Lung (tissue), 12 donors: ENCODE data around the gene GREM2. TPM values are rescaled to one million over a fixed set of nuclear protein-coding genes. Genes with fewer than 3 reads are reported as not detected.
A peak's percentile ranks its signal among the peaks of the same experiment; 100 is the strongest.

ENCODE experiments used
- ATAC-seq: fragments of 200-7000 bp; cut with Tn5 transposase; one replicate; pipeline ENCODE4 v1.9.1; 2020; ENCODE audit warnings: moderate number of reproducible peaks; ENCODE audit not compliant: insufficient read depth, low FRiP score
- DNase-seq, 3 donors: peaks; one replicate each; pipeline ENCODE4 v3.0.0-alpha.2; 2013 to 2017
- H3K27ac ChIP-seq, 2 donors: one replicate each; pipeline ENCODE4 v1.5.1; 2013; ENCODE audit warnings: mild to moderate bottlenecking in 2 of 2, moderate library complexity in 2 of 2, control low read depth in 1 of 2, inconsistent platforms in 1 of 2, low read depth in 1 of 2, low read length in 1 of 2
- H3K27me3 ChIP-seq, 3 donors: one replicate each; pipeline ENCODE4 v1.5.1; 2013; ENCODE audit warnings: low read length in 2 of 3; ENCODE audit not compliant: control insufficient read depth in 3 of 3, insufficient read depth in 3 of 3
- H3K36me3 ChIP-seq, 4 donors: one replicate each; pipeline ENCODE4 v1.5.1; 2013; ENCODE audit warnings: low read length in 4 of 4, mild to moderate bottlenecking in 1 of 4, moderate library complexity in 1 of 4; ENCODE audit not compliant: control insufficient read depth in 4 of 4, insufficient read depth in 4 of 4
- H3K4me1 ChIP-seq, 5 donors: one replicate each; pipeline ENCODE4 v1.5.1; 2013; ENCODE audit warnings: low read length in 5 of 5, mild to moderate bottlenecking in 2 of 5, moderate library complexity in 1 of 5; ENCODE audit not compliant: control insufficient read depth in 5 of 5, insufficient read depth in 5 of 5
- H3K4me3 ChIP-seq: one replicate; pipeline ENCODE4 v1.5.1; 2013; ENCODE audit warnings: mild to moderate bottlenecking, control low read depth, moderate library complexity
- H3K9ac ChIP-seq, 2 donors: one replicate each; pipeline ENCODE4 v1.5.1; 2013; ENCODE audit warnings: low read length in 2 of 2, control low read depth in 1 of 2; ENCODE audit not compliant: insufficient read depth in 1 of 2
- H3K9me3 ChIP-seq, 4 donors: one replicate each; pipeline ENCODE4 v1.5.1; 2013; ENCODE audit warnings: low read length in 3 of 4, mild to moderate bottlenecking in 1 of 4, moderate library complexity in 1 of 4; ENCODE audit not compliant: control insufficient read depth in 4 of 4, insufficient read depth in 3 of 4
- CTCF ChIP-seq: IDR thresholded peaks from 2 replicates; pipeline ENCODE4 v1.5.1; 2012; ENCODE audit warnings: mild to moderate bottlenecking; ENCODE audit errors: control extremely low read depth, extremely low read depth
- WGBS, 2 donors: extraction: QIAGEN DNeasy Blood & Tissue Kit; methylation state at CpG; one replicate each; pipeline ENCODE4 v1.1.7; 2013; 5-methylcytosine and 5-hydroxymethylcytosine counted together
- polyA plus RNA-seq, 2 donors: library from polyadenylated mRNA; stranded (reverse); fragments of 200-250 nt; gene quantifications; one replicate each; pipeline ENCODE4 v1.2.1, GENCODE V29; 2013
- total RNA-seq, 2 donors: library from RNA; depleted of rRNA in 1 of 2; stranded (reverse); fragments of >200 nt in 1 of 2; gene quantifications; one replicate each; pipeline ENCODE4 v1.2.1, GENCODE V29; 2014 to 2021
- donor health status: control.
- donor health status: control.
- donor health status: Bipolar disorder and iron deficiency.
- donor health status: healthy.
- donor health status: DM: yes; HTN: yes; CAD: no.

The GREM2 gene
- total and polyA plus RNA-seq, 4 donors: 0.47 to 8.8 (median 0.76) TPM

GRCh38 chr1:240586006-240586405 lies 25.9 kb downstream of the GREM2 start:
- no peaks in the 10 kb centered on the region for H3K4me1 ChIP-seq
- H3K9me3 ChIP-seq: no peaks in the 10 kb centered on the region
- no peak overlapping the region for H3K27ac ChIP-seq
- WGBS, 2 donors: 78 to 86% methylated on average over 2 of the region's 2 CpGs
- H3K36me3 ChIP-seq: no peaks in the 10 kb centered on the region
- no peak overlapping the region for H3K4me3 ChIP-seq
- H3K9ac ChIP-seq: no peak overlapping the region
- ATAC-seq (no peak), DNase-seq (no peak)
- H3K27me3 ChIP-seq: no peaks in the 10 kb centered on the region
- TF ChIP-seq CTCF: no peak

GRCh38 chr1:240582953-240583352 lies 29.0 kb downstream of the GREM2 start:
- Histone ChIP-seq H3K27me3 (no peaks in the 10 kb centered on the region), H3K9me3 (no peaks in the 10 kb centered on the region), H3K4me1 (no peaks in the 10 kb centered on the region), H3K36me3 (no peaks in the 10 kb centered on the region), H3K27ac (no peak overlapping the region), H3K9ac (no peak overlapping the region), H3K4me3 (no peak overlapping the region)
- ATAC-seq: no peak
- TF ChIP-seq CTCF: no peak
- 68 to 76% methylated on average over 4 of the region's 4 CpGs for WGBS, 2 donors
- peak in 1 of 3 donors; percentile 7 for DNase-seq

GRCh38 chr1:240579511-240579910 lies 32.4 kb downstream of the GREM2 start:
- DNase-seq (no peak), ATAC-seq (no peak)
- Histone ChIP-seq H3K4me3 (no peak overlapping the region), H3K4me1 (no peaks in the 10 kb centered on the region), H3K9ac (no peak overlapping the region), H3K27ac (no peak overlapping the region), H3K27me3 (no peaks in the 10 kb centered on the region), H3K36me3 (no peaks in the 10 kb centered on the region), H3K9me3 (no peaks in the 10 kb centered on the region)
- TF ChIP-seq CTCF: no peak
- 83 to 89% methylated on average over 4 of the region's 4 CpGs for WGBS, 2 donors

- TF ChIP-seq CTCF: no peak
- WGBS, 2 donors: 84 to 85% methylated on average over 5 of the region's 5 CpGs
- H3K9ac ChIP-seq: no peak overlapping the region
These were observed 34.9 kb downstream of the GREM2 start for GRCh38 chr1:240577095-240577494.

More at GRCh38 chr1:240577095-240577494, 34.9 kb downstream of the GREM2 start:
- no peak overlapping the region for H3K27ac ChIP-seq
- DNase-seq (no peak), ATAC-seq (no peak)
- H3K27me3 ChIP-seq: no peaks in the 10 kb centered on the region
- no peaks in the 10 kb centered on the region for H3K36me3 ChIP-seq
- no peak overlapping the region for H3K4me3 ChIP-seq
- no peaks in the 10 kb centered on the region for H3K9me3 ChIP-seq
- no peaks in the 10 kb centered on the region for H3K4me1 ChIP-seq
